ENCODE measurements around the gene ITGAD. TPM values are rescaled to one million over a fixed set of nuclear protein-coding genes. Genes with fewer than 3 reads are reported as not detected.

Gene ITGAD
- total and polyA plus RNA-seq, 2 donors (not counting 1 experiment from before 2014, with no cell fraction given) = 0.19 TPM; not detected in 1

DNA sequence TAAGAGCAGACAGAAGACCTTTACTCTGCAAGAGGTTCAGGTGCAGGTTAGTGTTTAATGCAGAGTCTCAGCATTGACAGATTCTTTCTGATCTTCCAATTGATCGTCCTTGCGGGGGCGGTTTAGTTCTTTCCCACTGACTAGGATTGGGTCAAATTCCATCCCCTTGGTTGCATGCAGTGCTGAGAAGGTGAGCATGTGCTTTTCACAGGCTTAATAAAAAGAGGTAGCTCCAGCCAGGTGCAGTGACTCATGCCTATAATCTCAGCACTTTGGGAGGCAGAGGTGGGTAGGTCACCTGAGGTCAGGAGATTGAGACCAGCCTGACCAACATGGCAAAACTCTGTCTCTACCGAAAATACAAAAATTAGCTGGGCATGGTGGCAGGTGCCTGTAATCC lies 7.5 kb upstream of the ITGAD start:
- Histone ChIP-seq H3K9ac (ENCODE audit: low read length) (no peak overlapping the region), H2AFZ (ENCODE audit: insufficient read depth, low read depth, low read length, poor library complexity, severe bottlenecking) (no peak overlapping the region), H3K4me2 (replicated peaks; ENCODE audit: low read depth, low read length, poor library complexity, severe bottlenecking) (no peak overlapping the region), H3K9me3 (ENCODE audit: control extremely low read depth in 1 of 3, control insufficient read depth in 2 of 3, insufficient read depth in 1 of 3, low read length in 2 of 3) (no peaks in the 10 kb centered on the region), H3K4me3 (ENCODE audit: control extremely low read depth in 1 of 5, extremely low read depth in 1 of 5, insufficient read depth in 1 of 5, low read depth in 2 of 5, low read length in 4 of 5) (no peak overlapping the region), H4K20me1 (ENCODE audit: control insufficient read depth, insufficient read depth, low read length, poor library complexity, severe bottlenecking) (no peaks in the 10 kb centered on the region), H3K79me2 (ENCODE audit: control insufficient read depth, insufficient read depth, low read length) (no peaks in the 10 kb centered on the region), H3K4me1 (ENCODE audit: control insufficient read depth in 2 of 2, insufficient read depth in 2 of 2, low read length in 2 of 2) (peaks cover 0 to 7% of the 10 kb centered on the region in 2 donors), H3K27me3 (replicated peaks in 1 of 4; ENCODE audit: control extremely low read depth in 1 of 4, control insufficient read depth in 3 of 4, insufficient read depth in 4 of 4, low read length in 3 of 4) (peaks cover 0 to 5% (median 0%) of the 10 kb centered on the region in 4 experiments), H3K36me3 (replicated peaks in 1 of 2; ENCODE audit: control extremely low read depth in 1 of 2, control insufficient read depth in 1 of 2, extremely low read depth in 1 of 2, insufficient read depth in 2 of 2, low read length in 1 of 2) (no peaks in the 10 kb centered on the region), H3K27ac (ENCODE audit: low read length in 2 of 2) (no peak overlapping the region)
- DNase-seq = no peak
- intact Hi-C loops (cut with micrococcal nuclease) = no loop called here
- Mint-ChIP-seq H3K27ac (no peak overlapping the region), H3K27me3 (peaks cover 16% of the 10 kb centered on the region), H3K9me3 (ENCODE audit: insufficient read depth) (no peaks in the 10 kb centered on the region), H3K4me3 (no peak overlapping the region), H3K4me1 (peaks cover 16% of the 10 kb centered on the region)
- POLR2A ChIA-PET = no interaction called here
- 100% methylated on average over 4 of the region's 4 CpGs for WGBS (ENCODE audit: insufficient coverage)
- TF ChIP-seq EZH2 (IDR thresholded peaks at IDR 0.05; ENCODE audit: borderline replicate concordance, insufficient read depth, low read depth, low read length, poor library complexity, severe bottlenecking) = no peak
- TF ChIP-seq, protein P1, sequence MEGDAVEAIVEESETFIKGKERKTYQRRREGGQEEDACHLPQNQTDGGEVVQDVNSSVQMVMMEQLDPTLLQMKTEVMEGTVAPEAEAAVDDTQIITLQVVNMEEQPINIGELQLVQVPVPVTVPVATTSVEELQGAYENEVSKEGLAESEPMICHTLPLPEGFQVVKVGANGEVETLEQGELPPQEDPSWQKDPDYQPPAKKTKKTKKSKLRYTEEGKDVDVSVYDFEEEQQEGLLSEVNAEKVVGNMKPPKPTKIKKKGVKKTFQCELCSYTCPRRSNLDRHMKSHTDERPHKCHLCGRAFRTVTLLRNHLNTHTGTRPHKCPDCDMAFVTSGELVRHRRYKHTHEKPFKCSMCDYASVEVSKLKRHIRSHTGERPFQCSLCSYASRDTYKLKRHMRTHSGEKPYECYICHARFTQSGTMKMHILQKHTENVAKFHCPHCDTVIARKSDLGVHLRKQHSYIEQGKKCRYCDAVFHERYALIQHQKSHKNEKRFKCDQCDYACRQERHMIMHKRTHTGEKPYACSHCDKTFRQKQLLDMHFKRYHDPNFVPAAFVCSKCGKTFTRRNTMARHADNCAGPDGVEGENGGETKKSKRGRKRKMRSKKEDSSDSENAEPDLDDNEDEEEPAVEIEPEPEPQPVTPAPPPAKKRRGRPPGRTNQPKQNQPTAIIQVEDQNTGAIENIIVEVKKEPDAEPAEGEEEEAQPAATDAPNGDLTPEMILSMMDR (IDR thresholded peaks at IDR 0.05) = no peak
- ATAC-seq (ENCODE audit: low read depth) = no peak
- CTCF ChIA-PET = interaction anchor here (0.7 to 1.4 kb wide), 2 partner anchors 52 to 75 kb away, joined by 3 read pairs; no protein-coding TSS in a partner anchor

DNA sequence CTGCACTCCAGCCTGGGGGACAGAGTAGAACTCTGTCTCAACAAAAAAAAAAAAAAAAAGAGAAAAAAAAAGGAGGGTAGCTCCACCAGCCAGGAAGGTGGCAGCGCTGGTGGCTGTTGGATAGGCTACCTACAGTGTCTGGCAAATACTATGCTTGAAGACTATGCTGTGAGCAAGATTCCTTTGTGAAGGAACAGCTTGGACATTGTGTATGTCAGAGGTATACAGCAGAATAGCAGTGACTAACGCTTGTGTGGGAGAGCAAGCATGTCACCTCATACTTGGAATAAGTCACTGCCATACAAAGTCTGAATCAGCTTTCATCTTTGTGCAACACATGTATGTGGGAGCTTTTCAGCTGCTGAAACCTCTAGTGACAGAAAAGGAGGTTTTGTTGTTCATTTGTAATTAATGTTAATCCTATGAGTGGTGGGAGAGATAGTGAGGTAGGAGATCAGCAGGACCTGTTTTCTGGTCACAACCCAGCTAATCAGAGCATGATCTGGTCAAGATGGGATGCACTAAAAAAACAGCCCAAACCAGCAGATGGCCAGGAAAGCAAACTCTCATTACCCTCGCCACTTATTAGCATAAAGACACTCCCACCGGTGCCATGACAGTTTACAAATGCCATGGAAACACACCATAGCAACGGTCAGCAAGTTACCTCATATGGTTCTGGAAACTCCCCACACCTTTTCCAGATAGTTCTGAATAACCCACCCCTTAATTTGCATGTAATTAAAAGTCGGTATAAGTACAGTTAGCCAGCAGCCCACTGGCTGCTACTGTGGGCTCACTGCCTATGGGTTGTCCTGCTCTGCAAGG lies 6.8 kb upstream of the ITGAD start:
- Histone ChIP-seq H3K27ac (ENCODE audit: low read length in 2 of 2) (no peak overlapping the region), H3K4me1 (ENCODE audit: control insufficient read depth in 2 of 2, insufficient read depth in 2 of 2, low read length in 2 of 2) (peaks cover 0 to 7% of the 10 kb centered on the region in 2 donors), H3K79me2 (ENCODE audit: control insufficient read depth, insufficient read depth, low read length) (no peaks in the 10 kb centered on the region), H3K9ac (ENCODE audit: low read length) (no peak overlapping the region), H3K36me3 (replicated peaks in 1 of 2; ENCODE audit: control extremely low read depth in 1 of 2, control insufficient read depth in 1 of 2, extremely low read depth in 1 of 2, insufficient read depth in 2 of 2, low read length in 1 of 2) (no peaks in the 10 kb centered on the region), H3K9me3 (ENCODE audit: control extremely low read depth in 1 of 3, control insufficient read depth in 2 of 3, insufficient read depth in 1 of 3, low read length in 2 of 3) (no peaks in the 10 kb centered on the region), H4K20me1 (ENCODE audit: control insufficient read depth, insufficient read depth, low read length, poor library complexity, severe bottlenecking) (no peaks in the 10 kb centered on the region), H2AFZ (ENCODE audit: insufficient read depth, low read depth, low read length, poor library complexity, severe bottlenecking) (no peak overlapping the region), H3K27me3 (replicated peaks in 1 of 4; ENCODE audit: control extremely low read depth in 1 of 4, control insufficient read depth in 3 of 4, insufficient read depth in 4 of 4, low read length in 3 of 4) (peaks cover 0 to 5% (median 0%) of the 10 kb centered on the region in 4 experiments), H3K4me3 (ENCODE audit: control extremely low read depth in 1 of 5, extremely low read depth in 1 of 5, insufficient read depth in 1 of 5, low read depth in 2 of 5, low read length in 4 of 5) (no peak overlapping the region), H3K4me2 (replicated peaks; ENCODE audit: low read depth, low read length, poor library complexity, severe bottlenecking) (no peak overlapping the region)
- peak; percentile 61 for ATAC-seq (ENCODE audit: low read depth)
- WGBS (ENCODE audit: insufficient coverage) = 78% methylated on average over 4 of the region's 6 CpGs
- Mint-ChIP-seq H3K27ac (no peak overlapping the region), H3K9me3 (ENCODE audit: insufficient read depth) (no peaks in the 10 kb centered on the region), H3K27me3 (peaks cover 18% of the 10 kb centered on the region), H3K4me3 (no peak overlapping the region), H3K4me1 (peaks cover 16% of the 10 kb centered on the region)
- intact Hi-C loops (cut with micrococcal nuclease) = no loop called here
- DNase-seq = peak; percentile 63
- TF ChIP-seq, protein P1 (IDR thresholded peaks at IDR 0.05) = no peak
- TF ChIP-seq EZH2 (IDR thresholded peaks at IDR 0.05; ENCODE audit: borderline replicate concordance, insufficient read depth, low read depth, low read length, poor library complexity, severe bottlenecking) = no peak
- POLR2A ChIA-PET = interaction anchor here (0.7 kb wide), 1 partner anchor 792 kb away, joined by 4 read pairs; no protein-coding TSS in a partner anchor
- CTCF ChIA-PET = interaction anchor here (0.7 to 1.4 kb wide), 2 partner anchors 53 to 74 kb away, joined by 3 read pairs; no protein-coding TSS in a partner anchor
